GM21786 (cell line): ENCODE results near the gene MAGI2.

Source experiments
- ATAC-seq: cut with Tn5 transposase; IDR thresholded peaks from one replicate; pipeline ENCODE4 v1.9.1; 2021; ENCODE audit not compliant: unreplicated experiment

Gene MAGI2

DNA sequence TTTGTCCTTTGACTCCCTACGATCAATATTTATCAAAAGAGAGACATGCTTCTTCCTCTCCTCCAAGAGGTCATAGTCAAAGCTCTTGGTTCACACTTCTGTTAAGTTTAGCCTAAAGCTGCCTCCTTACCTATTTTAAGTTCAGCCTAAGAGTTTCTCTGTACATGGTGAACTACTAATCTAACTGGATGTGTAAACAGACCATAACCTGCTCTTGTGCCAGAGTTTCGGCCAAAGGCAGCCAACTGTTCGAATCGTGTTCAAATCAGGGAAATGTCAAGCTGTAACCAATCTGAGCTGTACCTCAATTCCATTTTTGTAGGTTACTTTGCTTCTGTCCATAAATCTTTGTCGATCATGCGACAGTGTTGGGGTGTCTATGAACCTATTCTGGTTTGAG lies 1240.1 kb downstream of the MAGI2 start:
- ATAC-seq: no peak

DNA sequence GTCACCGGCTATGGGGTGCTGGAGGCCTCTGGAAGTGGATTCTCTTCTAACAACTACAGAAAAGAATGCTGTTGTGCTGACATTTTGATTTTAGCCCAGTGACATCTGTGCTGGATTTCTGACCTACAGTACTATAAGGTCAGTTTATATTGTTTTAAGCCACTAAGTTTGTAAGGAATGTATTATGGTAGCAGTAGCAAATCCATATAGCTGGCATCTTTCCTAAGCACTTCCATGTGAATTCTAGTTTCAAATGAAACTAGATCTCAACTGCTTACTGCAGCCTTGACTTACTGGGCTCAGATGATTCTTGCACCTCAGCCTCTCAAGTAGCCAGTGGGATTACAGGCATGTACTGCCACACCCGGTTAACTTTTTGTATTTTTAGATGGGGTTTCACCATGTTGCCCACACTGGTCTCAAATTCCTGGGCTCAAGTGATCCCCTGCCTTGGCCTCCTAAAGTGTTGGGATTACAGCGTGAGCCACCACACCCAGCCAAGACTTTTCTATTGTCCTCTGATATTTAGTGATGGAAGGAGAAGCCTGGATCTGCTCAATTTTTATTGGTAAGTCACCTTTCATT lies 1240.9 kb downstream of the MAGI2 start:
- ATAC-seq: no peak

DNA sequence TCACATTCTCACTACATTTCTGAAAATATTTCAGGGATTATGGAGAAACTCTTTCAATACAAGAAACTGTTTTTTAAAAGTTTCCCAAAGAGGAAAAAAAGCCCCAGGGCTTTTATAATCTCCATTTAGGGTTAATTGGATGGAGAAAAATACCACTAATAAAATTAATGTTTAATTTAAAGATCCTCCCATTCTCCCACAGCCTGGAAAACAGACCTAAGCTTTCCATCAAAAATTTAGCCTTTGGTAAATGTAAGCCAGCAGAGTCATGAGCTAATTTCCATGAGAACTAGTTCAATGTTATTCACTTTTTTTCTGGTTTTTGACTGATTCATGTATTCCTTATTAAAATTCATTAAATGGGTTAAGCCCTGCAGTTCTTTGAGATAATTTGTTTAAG lies 1246.2 kb downstream of the MAGI2 start:
- ATAC-seq: no peak

DNA sequence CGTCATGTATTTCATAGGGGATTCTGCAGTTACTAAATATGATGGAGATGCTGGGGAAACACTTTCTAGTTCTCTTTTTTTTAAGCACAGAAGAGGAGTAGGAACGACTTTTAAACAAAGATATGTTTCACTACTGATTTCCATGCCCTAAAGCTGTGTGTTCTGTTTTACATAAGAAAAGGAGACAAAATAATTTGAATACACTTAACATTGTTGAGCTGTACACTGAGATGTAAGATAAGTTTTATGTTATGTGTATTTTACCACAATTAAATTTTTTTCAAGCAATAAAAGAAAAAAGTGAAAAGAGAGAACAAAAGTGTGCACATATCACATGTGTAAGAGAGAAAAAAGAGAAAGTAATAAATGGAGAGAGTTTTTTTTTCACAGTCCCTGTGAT lies 1246.7 kb downstream of the MAGI2 start:
- ATAC-seq: no peak

DNA sequence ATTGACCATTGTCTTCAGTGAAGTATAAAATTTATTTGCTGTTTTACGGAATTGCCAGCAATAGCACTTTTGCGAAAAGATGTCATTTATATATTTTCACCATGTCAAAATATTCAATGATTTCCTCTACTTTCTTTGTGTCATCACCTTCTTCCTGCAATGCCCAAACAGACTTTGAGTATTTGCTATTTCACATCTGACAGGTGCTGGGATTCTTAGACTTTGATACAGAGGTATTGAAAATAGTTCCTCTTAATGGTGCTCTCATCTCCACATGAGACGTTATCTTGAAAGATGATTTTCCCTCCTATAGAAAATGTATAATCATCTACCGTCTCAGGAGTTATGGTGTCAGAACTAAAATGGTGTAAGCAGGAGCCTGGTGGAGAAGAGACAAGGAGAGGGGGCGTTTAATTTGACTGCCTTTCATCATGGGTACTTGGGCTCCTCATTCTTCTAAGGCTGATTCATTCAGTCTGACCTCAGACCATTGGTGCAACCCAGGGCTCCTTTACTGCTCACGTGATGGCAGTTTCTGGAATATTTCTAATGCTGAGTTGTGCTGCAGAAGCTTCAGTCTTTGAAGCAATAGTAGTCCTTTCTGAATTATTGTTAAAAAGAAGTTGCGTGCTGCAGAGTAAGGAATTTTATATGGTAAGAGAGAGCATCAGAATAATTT lies 1250.3 kb downstream of the MAGI2 start:
- ATAC-seq: no peak

DNA sequence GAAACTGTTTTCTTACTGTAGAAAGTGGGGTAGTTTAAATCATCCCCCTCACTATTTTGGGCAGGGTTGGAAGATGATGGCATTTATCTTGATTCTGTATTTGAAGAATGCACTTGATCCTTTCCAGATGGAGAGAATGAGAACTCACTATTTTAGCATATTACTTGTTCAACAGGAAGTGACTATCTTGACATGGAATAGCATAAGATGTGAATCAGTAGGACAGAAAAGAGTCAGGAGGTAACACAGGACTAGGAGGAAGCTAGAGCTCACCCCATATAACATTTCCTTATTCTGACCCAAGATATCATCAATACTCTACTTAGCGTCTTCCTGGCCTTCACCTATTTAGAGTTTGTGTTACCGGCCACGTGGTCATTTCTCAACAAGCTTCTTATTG lies 1254.7 kb downstream of the MAGI2 start:
- ATAC-seq: no peak

DNA sequence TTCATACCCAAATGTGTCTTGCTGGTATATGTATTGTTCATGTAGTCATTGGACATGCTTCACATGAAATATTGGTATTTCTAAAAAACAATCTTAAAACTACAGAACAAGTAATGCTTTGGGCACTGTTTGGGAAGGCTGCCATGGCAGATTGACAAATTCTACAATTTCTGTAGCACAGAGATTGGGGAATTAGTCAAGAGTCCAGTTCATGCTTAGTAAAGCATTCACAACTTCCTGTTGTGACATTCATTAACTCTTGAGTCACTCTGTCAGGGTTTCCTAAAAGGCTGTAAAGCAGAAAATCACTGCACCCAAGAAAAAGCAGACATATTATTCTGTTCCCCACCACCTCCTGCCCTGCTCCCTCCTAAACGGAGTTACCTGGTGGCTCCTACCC lies 1256.0 kb downstream of the MAGI2 start:
- no peak for ATAC-seq

DNA sequence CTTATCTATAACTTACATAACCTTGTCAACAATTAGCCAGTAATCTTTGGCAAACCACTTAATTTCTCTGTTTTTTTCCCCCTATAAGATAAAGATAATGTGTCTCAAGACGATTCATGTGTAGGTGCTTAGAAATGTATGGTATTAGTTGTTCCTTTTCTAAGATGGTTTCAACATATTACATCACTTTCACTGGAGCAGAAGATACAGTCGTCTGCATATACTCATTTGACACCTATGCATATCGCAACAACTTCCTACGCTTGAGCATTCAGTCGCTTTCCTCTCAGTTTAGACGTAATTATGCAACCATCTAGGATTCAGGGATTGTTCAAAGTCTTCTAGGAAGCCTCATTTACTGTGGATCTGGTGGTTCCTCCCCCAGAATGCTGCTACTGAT lies 1258.2 kb downstream of the MAGI2 start:
- ATAC-seq: no peak

DNA sequence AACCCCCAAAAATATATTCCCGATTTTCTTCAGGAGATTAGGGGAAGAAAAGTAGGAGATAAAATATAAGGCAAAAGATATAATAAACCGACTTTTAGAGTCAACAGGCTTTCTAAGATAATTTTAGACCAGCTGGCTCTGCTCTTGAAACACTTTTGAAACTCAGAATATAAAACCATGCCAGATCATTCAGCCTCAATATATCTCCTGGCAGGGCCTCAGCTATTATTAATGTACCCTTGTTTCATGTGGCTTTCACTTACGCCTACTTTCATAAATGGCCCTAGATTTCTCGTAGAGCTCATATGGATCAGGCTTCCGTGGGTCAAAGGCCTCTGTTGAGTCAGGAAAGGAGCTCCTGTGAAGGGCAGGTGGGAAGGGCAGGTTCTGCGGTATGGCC lies 1258.9 kb downstream of the MAGI2 start:
- no peak for ATAC-seq

DNA sequence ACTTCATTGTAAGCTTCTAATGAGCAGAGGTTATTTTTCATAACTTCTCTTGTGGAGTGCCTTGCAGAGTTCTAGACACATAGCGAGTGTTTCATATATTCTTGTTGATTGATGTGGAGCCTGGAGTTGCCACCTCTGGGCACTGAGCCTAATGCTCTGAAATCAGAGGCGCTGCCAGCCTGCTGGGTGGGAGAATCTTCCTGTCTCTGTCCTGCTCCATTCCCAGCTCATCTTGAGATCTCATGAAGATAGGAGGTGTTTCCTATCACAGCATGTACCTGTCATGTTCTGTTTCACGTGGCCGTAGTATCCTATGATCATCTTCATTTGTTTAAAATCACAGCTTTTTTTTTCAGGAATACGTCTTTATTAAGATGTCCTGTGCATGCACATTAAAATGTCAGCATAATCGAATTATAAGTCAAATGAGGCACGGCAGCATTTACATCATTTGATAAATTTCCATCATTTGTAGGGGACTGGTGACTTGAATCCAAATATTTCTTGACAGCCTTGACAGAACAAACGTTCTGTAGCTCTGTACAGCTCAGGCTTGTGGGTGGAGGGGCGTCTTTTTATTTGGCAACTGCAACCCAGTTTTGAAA lies 1261.9 kb downstream of the MAGI2 start:
- no peak for ATAC-seq

DNA sequence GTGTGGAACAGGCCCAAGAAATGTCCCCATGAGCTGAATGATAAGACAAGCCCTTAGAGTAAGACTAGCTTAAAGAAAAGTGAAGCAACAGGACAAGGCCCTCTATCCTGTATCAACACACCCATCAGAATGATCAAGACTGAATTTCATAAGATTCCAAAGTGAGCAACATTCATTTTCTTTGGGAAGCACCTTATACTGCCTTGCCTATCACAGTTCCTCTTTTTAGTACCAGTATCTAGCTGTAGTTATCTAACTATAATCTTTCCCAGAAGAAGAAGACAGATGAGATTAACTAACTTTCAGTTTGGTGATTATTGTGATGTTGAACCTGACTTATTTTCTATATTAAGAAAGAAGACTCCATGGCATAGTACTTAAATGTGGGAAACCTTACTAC lies 1263.7 kb downstream of the MAGI2 start:
- ATAC-seq: no peak

DNA sequence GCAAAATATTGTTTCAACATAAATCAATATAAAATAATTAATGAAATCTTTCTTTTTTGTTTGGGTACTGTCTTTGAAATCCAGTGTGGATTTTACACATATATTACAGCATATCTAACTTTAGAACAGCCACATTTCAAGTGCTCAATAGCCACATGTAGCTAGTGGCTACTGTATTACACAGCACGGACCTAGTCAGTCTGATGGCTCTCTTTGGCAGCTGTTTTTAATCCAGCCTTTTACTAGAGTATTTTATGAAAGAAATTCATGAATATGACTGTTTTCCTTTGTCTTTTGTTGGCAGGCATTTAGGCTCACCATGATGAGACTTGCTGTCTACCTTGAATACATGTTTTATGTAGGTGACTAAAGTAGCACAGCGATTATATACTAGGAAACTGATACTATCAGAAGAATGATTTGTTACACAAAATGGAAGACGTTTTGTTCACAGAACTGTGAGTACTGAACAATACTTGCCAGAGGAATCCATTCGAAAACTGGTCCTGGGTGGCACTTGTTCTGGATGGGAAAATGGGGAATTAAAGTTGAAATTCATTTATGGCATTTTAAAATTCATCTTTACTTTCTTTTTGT lies 1268.2 kb downstream of the MAGI2 start:
- ATAC-seq: no peak

DNA sequence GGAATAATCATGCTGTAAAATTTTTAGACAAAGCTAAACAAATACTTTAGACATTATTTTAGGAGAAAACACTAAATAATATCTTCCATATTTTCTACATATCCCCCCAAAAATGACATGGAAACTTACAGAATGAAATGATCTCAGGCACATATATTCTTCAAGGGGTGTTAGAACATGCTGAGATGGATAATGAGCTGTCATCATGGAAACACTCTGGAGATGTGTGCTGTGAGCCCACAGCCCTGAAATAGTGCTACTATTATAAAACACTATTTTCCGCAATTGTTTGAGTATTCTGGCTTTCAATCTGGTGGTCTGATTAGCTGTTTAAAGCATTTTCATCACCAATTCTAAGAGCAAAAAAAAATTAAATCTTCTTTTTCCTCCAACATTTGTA lies 1269.2 kb downstream of the MAGI2 start:
- no peak for ATAC-seq

DNA sequence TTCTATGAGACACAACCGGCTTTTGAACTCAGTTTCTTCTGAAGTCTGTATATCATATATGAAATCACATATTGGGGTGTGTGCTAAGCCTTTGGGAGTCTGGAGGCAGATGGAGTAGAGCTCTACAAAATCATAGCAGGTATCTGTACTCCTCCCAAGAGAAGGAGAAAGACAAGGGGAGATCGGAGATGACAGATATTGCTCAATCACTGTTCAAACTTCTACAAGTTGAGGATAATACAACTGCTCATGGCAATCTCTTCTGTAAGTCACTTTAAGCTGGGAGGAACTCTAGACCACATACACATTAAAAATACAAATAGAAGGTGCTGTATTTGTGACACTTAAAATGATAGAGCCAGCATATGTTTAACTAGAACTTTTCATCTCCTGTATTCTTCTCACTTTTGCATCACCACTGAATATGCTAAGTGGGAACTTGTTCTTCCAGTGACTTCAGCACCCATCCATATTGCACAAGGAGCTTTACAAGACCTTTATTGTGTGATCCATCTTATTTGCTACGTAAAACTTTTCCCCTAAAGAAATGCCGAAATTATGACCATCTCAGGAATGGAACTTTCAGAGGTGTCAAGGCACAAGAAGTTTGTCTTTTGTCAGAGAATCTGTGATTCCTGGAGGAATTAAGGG lies 1273.5 kb downstream of the MAGI2 start:
- no peak for ATAC-seq

DNA sequence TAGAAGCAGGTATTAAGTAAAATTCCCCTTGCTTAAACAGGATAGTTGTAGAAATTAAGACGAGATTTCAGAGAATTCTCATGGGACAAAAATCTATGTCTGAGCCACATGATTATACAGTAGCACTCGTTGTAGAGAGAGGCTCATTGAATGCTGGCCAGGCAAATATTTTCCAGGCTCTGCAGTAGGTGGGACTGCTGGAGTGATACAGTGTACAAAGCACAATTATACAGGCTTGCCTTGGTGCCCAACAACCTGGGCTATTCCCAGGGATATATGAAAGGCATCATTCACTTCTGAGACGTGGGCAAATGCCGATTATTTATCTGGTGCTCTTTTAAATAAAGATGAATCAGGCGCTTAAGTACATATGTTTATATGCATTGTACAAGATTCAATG lies 1274.3 kb downstream of the MAGI2 start:
- ATAC-seq: no peak

DNA sequence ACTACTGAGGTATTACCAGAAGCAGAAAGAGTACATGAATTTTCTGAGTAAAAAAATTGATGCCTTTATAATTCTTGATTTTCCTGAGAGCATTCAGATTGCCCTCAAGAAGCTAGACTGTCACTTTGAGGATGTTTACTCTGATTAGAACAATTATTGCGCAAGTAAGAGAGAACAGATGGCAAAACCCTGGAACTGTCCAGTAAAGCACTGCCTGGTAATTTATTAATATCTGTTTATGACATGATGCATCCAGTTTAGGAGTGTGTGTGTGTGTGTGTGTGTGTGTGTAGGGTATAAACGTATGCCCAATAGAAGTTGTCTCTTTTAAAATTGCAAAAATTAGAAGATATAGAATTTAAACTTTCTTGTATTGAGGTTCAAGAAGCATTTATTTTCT lies 1275.1 kb downstream of the MAGI2 start:
- ATAC-seq: no peak

DNA sequence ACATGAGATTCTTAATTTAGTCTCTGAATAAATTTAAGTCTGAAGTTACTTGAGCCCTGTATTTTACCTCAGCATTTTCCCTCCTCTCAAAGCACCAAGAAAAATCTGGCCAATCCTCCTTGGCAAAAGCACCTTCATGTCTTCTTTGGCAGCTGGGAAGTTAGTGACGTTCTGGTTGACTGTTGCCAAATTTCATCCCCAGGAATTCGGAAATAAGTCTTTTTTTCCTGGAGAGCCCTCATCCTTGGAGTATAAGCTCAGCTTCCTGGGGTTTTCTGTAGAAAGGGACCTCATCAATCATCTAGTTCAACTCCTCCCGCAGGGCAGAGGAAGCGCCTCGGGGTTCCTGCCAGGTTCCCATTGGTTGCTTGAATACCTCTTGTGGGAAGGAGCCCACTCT lies 1277.3 kb downstream of the MAGI2 start:
- ATAC-seq: no peak

DNA sequence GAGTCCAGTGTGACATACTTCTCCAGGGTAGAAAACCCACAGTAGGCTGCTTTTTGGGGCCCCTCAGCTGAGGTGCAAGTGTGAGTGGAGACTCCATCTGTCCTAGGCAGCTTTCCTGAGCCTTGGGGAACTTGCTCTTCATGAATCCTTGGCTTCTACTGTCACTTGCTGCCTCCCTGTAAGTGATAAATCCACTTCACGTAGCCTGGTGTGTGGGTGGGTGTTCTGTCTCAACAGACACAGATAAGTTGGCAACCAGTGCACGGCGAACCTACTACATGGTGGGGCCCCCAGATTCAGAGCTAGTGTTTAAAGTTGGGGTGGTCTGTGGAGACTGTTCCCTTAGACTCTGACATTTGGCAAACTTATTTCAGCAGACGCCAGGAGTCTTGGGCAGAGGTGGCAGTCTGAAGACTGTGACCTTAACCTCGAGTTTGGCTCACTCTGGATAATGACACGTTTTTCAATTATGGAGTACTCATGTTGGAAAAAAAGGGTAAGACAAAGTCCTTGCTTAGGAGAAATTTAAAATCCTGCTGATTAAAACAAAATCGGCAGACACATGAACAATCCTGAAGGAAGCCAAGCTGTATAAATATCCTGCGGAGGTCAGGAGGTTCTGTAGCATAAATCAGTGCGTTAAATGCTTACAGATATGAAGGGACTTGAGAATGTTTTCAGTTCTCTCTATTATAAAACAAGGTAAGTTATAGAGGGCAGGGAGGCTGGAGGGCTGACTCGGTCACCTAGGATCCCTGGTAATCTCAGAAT lies 1278.0 kb downstream of the MAGI2 start:
- no peak for ATAC-seq

DNA sequence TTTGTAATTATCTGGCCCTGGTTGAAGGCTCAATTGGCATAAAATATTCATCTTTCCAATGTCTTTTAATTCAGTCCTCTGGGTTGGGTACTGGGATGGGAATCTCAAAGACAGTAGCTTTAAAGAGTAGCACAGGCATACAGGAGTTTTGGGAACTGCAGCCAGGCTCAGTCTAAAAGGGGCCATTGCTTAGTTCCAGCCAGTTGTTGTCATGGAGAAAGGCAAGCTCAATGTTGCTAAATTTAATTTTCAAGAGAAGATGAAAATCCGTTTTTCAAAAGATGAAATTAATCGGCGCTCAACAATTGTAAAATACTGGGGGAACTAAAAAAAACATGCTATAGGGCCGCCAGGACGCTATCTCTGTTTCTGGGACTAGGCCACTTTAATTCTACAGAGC lies 1279.8 kb downstream of the MAGI2 start:
- ATAC-seq: no peak

DNA sequence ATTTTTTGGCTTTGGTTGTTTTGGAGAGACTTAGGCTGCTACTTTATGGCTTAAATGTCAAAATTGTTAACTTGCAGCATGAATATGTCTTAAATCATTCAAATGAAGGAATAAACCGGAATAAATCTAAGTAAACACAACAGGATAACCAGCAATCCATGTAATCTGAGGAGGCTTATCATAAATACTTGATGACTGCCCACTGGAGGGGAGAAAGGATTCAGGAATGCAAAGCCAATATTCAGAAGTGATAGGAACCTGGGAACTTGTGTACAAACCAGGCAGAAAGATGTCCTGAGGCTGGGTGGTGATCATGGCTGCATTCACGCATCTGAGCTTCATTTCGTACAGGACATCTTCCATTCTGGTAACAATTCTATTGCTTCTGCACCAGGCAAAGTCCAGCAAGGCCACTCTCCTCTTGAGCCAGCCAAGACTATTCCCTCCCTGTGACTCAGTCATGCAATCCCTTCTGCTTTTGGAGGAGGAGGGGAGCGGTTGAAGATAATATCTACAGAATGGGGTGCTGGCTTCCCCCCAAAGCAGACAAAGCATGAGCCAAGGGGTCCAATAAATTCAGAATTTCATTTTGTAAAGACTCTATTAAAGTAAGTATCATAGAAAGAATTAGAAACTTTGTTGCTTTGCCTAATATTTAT lies 1280.4 kb downstream of the MAGI2 start:
- no peak for ATAC-seq
